ENCODE results near the gene HMGXB3. TPM values are rescaled to one million over a fixed set of nuclear protein-coding genes. Genes with fewer than 3 reads are reported as not detected.
"Not testable (repeated sequence)": the region's sequence is repeated elsewhere in the genome, so short reads cannot be mapped to it uniquely, and the experiment has no call there.

HMGXB3 gene
- total RNA-seq, 1 experiment from 2014 or later, result 43.8 TPM

DNA sequence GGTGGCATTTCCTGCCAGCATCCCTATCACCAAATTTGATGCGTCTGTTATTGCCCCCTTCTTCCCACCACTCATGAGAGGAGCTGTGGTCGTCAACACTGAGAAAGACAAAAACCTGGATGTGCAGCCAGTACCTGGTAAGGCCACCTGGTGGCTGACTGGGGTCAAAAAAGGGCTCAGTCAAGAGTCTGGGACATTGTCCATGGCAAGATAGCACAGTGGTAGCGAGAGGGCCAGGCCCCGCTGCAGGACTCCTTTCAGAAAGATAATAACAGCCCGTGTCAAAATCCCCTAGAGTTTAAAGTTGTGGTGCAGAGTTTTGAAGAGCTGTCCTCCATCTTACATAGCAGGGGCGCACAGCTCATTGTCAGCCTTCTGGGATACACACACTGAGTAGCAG is 45.0 kb downstream of the HMGXB3 start:
- H3K4me3 ChIP-seq (ENCODE audit: low read depth, low read length), result no peak overlapping the region
- H3K36me3 Mint-ChIP-seq (ENCODE audit: insufficient read depth, unreplicated experiment), result peaks cover 69% of the 10 kb centered on the region
- no peaks in the 10 kb centered on the region for H3K4me1 ChIP-seq
- H3K9me3 ChIP-seq, result no peaks in the 10 kb centered on the region
- no peaks in the 10 kb centered on the region for H3K4me1 Mint-ChIP-seq (ENCODE audit: low read depth, unreplicated experiment)
- ChIA-PET CTCF (interaction anchor here (0.7 to 1.4 kb wide), 5 partner anchors 11 to 211 kb away, joined by 3 to 8 read pairs (median 3); no protein-coding TSS in a partner anchor), POLR2A (no interaction called here)
- BruUV-seq (replicated peaks), result no TSS peak
- H3K27ac Mint-ChIP-seq (ENCODE audit: unreplicated experiment), result no peak overlapping the region
- TF ChIP-seq CTCF (IDR thresholded peaks at IDR 0.05; ENCODE audit: insufficient read depth in 1 of 2, low read depth in 1 of 2, low read length in 1 of 2, severe bottlenecking in 1 of 2, unreplicated experiment in 1 of 2), result peak; percentile 29 to 71
- H3K36me3 ChIP-seq (ENCODE audit: control insufficient read depth, insufficient read depth, low read length), result peaks cover 16% of the 10 kb centered on the region
- peak in 1 of 2 experiments; percentile 53 for DNase-seq
- H3K27me3 ChIP-seq (replicated peaks; ENCODE audit: control insufficient read depth, insufficient read depth, low read length), result no peaks in the 10 kb centered on the region
- no peaks in the 10 kb centered on the region for H3K27me3 Mint-ChIP-seq (ENCODE audit: insufficient read depth, unreplicated experiment)
- intact Hi-C loops (cut with micrococcal nuclease; ENCODE audit: unreplicated experiment), result loop anchor here (2.0 to 5.0 kb wide), 2 partner anchors 77 to 172 kb away; no protein-coding TSS in a partner anchor
- no peak overlapping the region for H3K4me3 Mint-ChIP-seq (ENCODE audit: unreplicated experiment)
- H3K9me3 Mint-ChIP-seq (ENCODE audit: unreplicated experiment), result no peaks in the 10 kb centered on the region

DNA sequence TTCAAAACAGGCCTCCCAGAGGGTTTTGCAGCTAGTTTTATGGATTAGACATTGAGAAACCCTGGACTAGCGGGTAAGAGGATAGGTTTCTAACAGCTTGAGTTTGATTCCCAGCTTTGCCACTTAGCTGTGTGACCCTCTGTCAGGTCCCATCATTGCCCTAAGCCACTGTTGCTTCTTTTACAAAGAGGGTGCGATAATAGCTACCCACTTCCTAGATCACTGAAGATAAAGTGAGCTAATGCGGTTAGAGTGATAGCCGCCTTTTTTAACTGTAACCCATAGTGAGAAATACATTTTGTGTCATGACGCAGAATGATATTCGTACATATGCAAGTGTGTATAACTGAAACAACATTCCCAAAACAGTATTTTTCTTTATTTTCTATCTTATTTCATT is 45.5 kb downstream of the HMGXB3 start:
- intact Hi-C loops (cut with micrococcal nuclease; ENCODE audit: unreplicated experiment), result loop anchor here (5.0 kb wide), 1 partner anchor 171 kb away; no protein-coding TSS in a partner anchor
- H3K4me3 ChIP-seq (ENCODE audit: low read depth, low read length), result no peak overlapping the region
- Mint-ChIP-seq H3K4me3 (ENCODE audit: unreplicated experiment) (no peak overlapping the region), H3K9me3 (ENCODE audit: unreplicated experiment) (no peaks in the 10 kb centered on the region), H3K27me3 (ENCODE audit: insufficient read depth, unreplicated experiment) (no peaks in the 10 kb centered on the region), H3K27ac (ENCODE audit: unreplicated experiment) (no peak overlapping the region), H3K4me1 (ENCODE audit: low read depth, unreplicated experiment) (no peaks in the 10 kb centered on the region), H3K36me3 (ENCODE audit: insufficient read depth, unreplicated experiment) (peaks cover 69% of the 10 kb centered on the region)
- H3K9me3 ChIP-seq, result no peaks in the 10 kb centered on the region
- no peak for TF ChIP-seq CTCF (IDR thresholded peaks at IDR 0.05; ENCODE audit: insufficient read depth in 1 of 2, low read depth in 1 of 2, low read length in 1 of 2, severe bottlenecking in 1 of 2, unreplicated experiment in 1 of 2)
- CTCF ChIA-PET, result interaction anchor here (0.5 to 1.4 kb wide), 5 partner anchors 11 to 212 kb away, joined by 3 to 8 read pairs (median 3); no protein-coding TSS in a partner anchor
- no peaks in the 10 kb centered on the region for H3K4me1 ChIP-seq
- POLR2A ChIA-PET, result no interaction called here
- no peak for DNase-seq
- BruUV-seq (replicated peaks), result no TSS peak
- H3K36me3 ChIP-seq (ENCODE audit: control insufficient read depth, insufficient read depth, low read length), result peaks cover 16% of the 10 kb centered on the region
- H3K27me3 ChIP-seq (replicated peaks; ENCODE audit: control insufficient read depth, insufficient read depth, low read length), result no peaks in the 10 kb centered on the region

DNA sequence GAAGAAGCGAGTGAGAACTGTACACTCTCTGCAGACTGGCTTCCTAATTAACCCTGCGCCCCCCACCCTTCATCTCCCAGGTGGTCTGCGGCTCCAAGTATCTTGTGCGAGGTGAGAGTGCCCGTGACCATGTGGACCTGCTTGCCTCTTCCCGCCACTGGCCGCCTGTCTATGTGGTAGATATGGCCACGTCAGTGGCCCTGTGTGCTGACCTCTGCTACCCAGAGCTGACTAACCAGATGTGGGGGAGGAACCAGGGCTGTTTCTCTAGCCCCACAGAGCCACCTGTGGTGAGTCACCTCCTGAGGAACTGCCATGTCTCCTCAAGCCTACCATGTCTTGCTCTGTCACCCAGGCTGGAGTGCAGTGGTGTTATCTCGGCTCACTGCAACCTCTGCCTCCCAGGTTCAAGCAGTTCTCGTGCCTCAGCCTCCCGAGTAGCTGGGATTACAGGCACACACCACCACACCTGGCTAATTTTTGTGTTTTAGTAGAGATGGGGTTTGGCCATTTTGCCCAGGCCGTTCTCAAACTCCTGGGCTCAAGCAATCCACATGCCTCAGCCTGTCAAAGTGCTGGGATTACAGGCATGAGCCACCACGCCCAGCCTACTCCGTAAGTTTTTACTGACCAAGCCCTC is 49.8 kb downstream of the HMGXB3 start:
- H3K4me1 Mint-ChIP-seq (ENCODE audit: low read depth, unreplicated experiment); H3K27me3 ChIP-seq (replicated peaks; ENCODE audit: control insufficient read depth, insufficient read depth, low read length); H3K36me3 ChIP-seq (ENCODE audit: control insufficient read depth, insufficient read depth, low read length); H3K9me3 ChIP-seq; POLR2A ChIA-PET; H3K27me3 Mint-ChIP-seq (ENCODE audit: insufficient read depth, unreplicated experiment); intact Hi-C loops (cut with micrococcal nuclease; ENCODE audit: unreplicated experiment); BruUV-seq (replicated peaks); H3K4me1 ChIP-seq; H3K27ac Mint-ChIP-seq (ENCODE audit: unreplicated experiment); H3K4me3 ChIP-seq (ENCODE audit: low read depth, low read length); CTCF ChIA-PET; DNase-seq; H3K9me3 Mint-ChIP-seq (ENCODE audit: unreplicated experiment); H3K4me3 Mint-ChIP-seq (ENCODE audit: unreplicated experiment): not testable (repeated sequence)
- peaks cover 69% of the 10 kb centered on the region for H3K36me3 Mint-ChIP-seq (ENCODE audit: insufficient read depth, unreplicated experiment)
